PC-9 (cell line): ENCODE results near the gene PPP1R11.

Source experiments
- EZH2 ChIP-seq: fragments of 200-600 bp; sonication (generic); IDR thresholded peaks from 2 replicates; pipeline ENCODE4 v1.8.0; 2017; ENCODE audit warnings: antibody characterized with exemption, low read depth
- TF ChIP-seq, protein P1 (sequence below): fragments of 200-600 bp; sonication (generic); conservative IDR thresholded peaks from 2 replicates; pipeline ENCODE4 v1.6.1; 2017; ENCODE audit warnings: mixed run types, antibody characterized with exemption, mild to moderate bottlenecking, moderate library complexity

DNA sequence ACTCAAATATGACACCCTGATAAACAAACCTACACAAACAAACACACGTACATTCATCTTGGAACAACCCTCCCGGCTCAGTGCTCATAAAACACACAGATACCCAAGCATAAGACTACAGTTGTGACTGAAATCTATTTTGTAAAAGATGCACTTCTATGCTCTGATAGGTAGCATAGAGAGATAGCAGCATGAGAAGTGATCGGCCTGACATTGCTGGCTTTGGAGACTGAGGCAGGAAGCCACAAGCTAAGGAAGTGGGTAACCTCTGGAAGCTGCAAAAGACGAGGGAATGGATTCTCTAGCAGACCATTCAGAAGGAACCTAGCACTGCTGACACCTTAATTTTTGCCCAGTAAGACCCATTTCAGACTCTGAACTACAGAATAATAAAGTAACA lies 10.2 kb downstream of the PPP1R11 start:
- TF ChIP-seq, protein P1, sequence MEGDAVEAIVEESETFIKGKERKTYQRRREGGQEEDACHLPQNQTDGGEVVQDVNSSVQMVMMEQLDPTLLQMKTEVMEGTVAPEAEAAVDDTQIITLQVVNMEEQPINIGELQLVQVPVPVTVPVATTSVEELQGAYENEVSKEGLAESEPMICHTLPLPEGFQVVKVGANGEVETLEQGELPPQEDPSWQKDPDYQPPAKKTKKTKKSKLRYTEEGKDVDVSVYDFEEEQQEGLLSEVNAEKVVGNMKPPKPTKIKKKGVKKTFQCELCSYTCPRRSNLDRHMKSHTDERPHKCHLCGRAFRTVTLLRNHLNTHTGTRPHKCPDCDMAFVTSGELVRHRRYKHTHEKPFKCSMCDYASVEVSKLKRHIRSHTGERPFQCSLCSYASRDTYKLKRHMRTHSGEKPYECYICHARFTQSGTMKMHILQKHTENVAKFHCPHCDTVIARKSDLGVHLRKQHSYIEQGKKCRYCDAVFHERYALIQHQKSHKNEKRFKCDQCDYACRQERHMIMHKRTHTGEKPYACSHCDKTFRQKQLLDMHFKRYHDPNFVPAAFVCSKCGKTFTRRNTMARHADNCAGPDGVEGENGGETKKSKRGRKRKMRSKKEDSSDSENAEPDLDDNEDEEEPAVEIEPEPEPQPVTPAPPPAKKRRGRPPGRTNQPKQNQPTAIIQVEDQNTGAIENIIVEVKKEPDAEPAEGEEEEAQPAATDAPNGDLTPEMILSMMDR, result no peak
- TF ChIP-seq EZH2, result no peak
